Activated CD8-positive, alpha-beta memory T cell treated with anti-CD3 and anti-CD28 coated beads for 36 hours (primary cell): ENCODE measurements around the gene NFIA. TPM values are rescaled to one million over a fixed set of nuclear protein-coding genes. Genes with fewer than 3 reads are reported as not detected.

Experiments
- CTCF ChIA-PET: fragments of 350-600 bp; sonication (Branson Sonifier 250); formaldehyde crosslinking; loops from one replicate; lab custom pipeline; 2021; ENCODE audit warnings: antibody characterized with exemption; lab: Charles Lee
- POLR2A ChIA-PET: fragments of 350-600 bp; sonication (Branson Sonifier 250); formaldehyde crosslinking; loops from one replicate; lab custom pipeline; 2021; ENCODE audit warnings: antibody characterized with exemption; lab: Charles Lee
- total RNA-seq, 2 experiments: library from RNA; stranded (reverse); gene quantifications; one replicate each; pipeline ENCODE4 v1.2.3, GENCODE V29; 2021

The NFIA gene
- total RNA-seq, 2 experiments from 2014 or later = 3.6 to 4.8 TPM

- POLR2A ChIA-PET = no interaction called here
- CTCF ChIA-PET = no interaction called here
Observed at GRCh38 chr1:61238359-61238665, 156.0 kb downstream of the NFIA start.

DNA sequence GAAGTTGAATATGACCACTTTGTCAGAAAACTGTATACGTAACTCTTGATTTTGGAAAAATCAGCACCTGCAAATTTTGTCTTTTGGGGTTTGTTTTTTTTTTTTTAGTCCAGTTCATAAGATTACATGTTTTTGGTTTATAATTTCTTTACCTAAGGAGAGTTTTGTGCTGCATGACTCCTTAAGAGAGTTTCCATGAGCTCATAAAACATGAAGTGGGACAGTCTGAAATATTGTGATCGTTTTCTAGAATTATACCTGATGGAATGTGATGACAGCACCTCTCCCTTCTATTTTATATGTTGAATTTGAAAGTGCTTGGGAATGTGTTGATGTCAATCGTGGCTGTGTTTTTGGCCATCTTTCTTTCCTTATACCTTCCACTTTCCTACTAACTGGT lies 158.5 kb downstream of the NFIA start:
- POLR2A ChIA-PET = interaction anchor here (0.7 kb wide), 1 partner anchor 12 kb away, joined by 4 read pairs; no protein-coding TSS in a partner anchor
- CTCF ChIA-PET = no interaction called here

- POLR2A ChIA-PET = interaction anchor here (0.7 kb wide), 1 partner anchor 12 kb away, joined by 4 read pairs; no protein-coding TSS in a partner anchor
- CTCF ChIA-PET = no interaction called here
Observed at GRCh38 chr1:61241411-61241838, 159.1 kb downstream of the NFIA start.

DNA sequence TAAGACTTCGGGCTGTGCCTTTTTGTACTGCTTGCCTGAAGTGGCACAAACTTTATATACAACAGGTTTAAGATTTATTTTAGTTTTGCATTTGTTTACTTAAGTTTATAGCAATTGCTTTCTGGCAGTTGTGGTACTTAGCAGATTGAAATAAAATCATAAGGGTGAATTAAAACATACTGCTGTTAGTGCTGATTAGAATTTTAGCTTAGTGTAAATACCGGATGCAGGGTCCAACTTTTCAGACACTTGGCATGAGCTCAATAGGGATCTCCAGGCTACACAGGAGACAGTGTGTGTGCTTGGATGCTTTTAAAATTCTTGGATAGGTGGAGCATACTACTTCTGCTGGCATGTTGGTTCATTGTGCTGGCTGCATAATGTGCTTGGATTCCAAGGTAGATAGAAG lies 159.6 kb downstream of the NFIA start:
- ChIA-PET POLR2A (no interaction called here), CTCF (no interaction called here)

- ChIA-PET CTCF (no interaction called here), POLR2A (no interaction called here)
Observed at GRCh38 chr1:61244114-61244513, 161.8 kb downstream of the NFIA start.

GRCh38 chr1:61245696-61246400 lies 163.5 kb downstream of the NFIA start:
- ChIA-PET POLR2A (no interaction called here), CTCF (no interaction called here)

DNA sequence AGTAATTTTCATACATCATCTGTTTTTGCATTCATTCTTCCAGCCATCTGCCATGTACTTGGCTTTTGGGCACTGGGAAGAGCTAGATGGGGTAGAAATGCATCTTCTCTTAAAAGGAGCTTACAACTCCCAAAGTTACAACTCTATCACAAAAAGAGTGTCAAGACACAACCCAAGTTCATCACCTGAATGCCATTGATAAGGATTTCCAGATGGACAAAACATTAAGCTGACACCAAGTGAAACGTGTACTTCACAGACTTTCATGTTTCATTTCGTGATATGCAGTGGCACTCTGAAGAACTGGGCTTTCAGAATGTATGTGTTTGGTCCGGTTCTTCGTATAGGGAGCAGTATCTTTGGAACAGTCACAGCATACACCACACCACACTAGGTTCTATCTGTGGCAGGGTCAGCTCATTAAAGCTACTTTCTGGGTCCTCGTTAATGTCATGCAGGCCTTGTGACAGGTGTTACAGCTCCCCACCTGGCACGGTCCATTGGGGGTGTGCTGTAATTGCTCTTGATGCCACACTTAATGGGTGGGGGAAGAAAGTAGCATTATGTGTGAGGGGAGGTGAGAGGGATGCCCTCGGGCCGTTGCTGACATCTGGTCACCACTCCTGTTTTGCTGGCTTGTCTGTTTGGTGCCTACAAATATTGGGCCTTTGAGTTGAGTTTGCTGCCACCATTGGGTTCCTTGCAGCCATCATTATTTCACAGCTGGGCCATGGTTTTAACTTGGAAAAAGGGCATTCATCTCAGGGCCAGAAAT lies 164.9 kb downstream of the NFIA start:
- CTCF ChIA-PET = no interaction called here
- POLR2A ChIA-PET = no interaction called here

GRCh38 chr1:61247881-61248752 lies 165.8 kb downstream of the NFIA start:
- CTCF ChIA-PET = no interaction called here

DNA sequence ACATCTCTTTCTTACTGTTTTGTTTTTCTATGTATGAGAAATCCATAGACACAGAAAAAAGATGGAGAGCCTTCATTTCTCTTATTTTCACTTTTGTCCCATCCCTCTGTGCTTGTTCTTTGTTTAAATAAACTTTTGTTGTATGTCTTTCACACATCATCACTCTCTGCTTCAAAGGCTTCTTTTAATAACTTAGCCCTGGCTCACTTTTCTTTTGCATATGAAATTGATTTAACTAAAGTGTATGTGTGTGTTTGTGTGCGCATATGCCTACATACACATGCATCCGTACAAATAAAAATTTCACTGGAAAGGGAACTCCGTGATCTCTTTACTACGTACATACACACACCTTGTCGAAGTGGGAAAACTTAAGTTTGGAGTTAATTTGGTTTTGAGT lies 168.6 kb downstream of the NFIA start:
- ChIA-PET POLR2A (no interaction called here), CTCF (no interaction called here)

More at GRCh38 chr1:61247881-61248752, 165.8 kb downstream of the NFIA start:
- POLR2A ChIA-PET = no interaction called here

GRCh38 chr1:61253059-61253735 lies 170.8 kb downstream of the NFIA start:
- CTCF ChIA-PET = interaction anchor here (0.9 kb wide), 1 partner anchor 203 kb away, joined by 3 read pairs; no protein-coding TSS in a partner anchor

GRCh38 chr1:61253912-61254633 lies 171.7 kb downstream of the NFIA start:
- ChIA-PET POLR2A (no interaction called here), CTCF (interaction anchor here (0.9 kb wide), 1 partner anchor 204 kb away, joined by 3 read pairs; no protein-coding TSS in a partner anchor)

More at GRCh38 chr1:61253059-61253735, 170.8 kb downstream of the NFIA start:
- POLR2A ChIA-PET = interaction anchor here (0.6 kb wide), 1 partner anchor 12 kb away, joined by 4 read pairs; no protein-coding TSS in a partner anchor

DNA sequence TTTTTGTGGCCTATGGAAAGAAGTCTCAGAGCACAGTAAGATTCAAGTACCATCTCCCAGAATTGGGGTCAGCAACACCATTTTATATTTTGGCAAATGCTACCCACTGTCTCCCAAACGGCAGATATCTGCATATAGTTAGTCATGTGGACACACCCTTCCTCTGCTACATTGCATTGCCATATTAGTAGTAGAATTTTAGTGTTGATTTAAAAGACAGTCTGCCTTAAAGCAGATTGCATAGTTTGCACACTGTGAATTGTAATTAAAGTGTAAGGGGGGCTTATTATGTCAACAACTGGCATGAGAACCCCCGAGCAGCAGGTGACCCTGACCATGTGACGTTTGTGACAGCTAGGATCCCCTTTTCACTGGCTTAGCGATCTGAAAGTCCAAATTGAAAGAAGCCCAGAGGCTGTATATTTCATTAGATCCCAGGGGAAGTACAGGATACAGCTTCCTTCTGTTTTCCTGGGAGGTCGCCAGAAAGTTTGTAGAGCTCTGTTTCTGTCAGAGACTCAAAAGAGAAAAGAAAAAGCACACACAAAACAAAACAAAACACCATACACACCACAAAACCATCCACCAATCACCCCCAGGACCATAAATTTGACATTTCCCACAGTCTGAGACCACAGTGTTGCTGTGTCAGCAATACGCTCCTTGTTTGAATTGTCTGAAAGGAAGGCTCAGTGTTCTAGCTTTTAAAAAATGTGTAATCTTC lies 172.4 kb downstream of the NFIA start:
- CTCF ChIA-PET = no interaction called here
- POLR2A ChIA-PET = no interaction called here

- CTCF ChIA-PET = interaction anchor here (0.6 to 1.4 kb wide), 2 partner anchors 14 to 17 kb away, joined by 3 to 4 read pairs; no protein-coding TSS in a partner anchor
- POLR2A ChIA-PET = no interaction called here
Observed at GRCh38 chr1:61255358-61255703, 173.0 kb downstream of the NFIA start.

- POLR2A ChIA-PET = no interaction called here
Observed at GRCh38 chr1:61259379-61260148, 177.2 kb downstream of the NFIA start.

GRCh38 chr1:61260171-61260570 lies 177.8 kb downstream of the NFIA start:
- ChIA-PET POLR2A (no interaction called here), CTCF (no interaction called here)

More at GRCh38 chr1:61259379-61260148, 177.2 kb downstream of the NFIA start:
- CTCF ChIA-PET = no interaction called here

- CTCF ChIA-PET = interaction anchor here (1.2 kb wide), 1 partner anchor 104 kb away, joined by 3 read pairs; no protein-coding TSS in a partner anchor
Observed at GRCh38 chr1:61261595-61261994, 179.2 kb downstream of the NFIA start.

More at GRCh38 chr1:61261595-61261994, 179.2 kb downstream of the NFIA start:
- POLR2A ChIA-PET = no interaction called here
